WTC11 (cell line): ENCODE data around the gene ZXDC. TPM values are rescaled to one million over a fixed set of nuclear protein-coding genes. Genes with fewer than 3 reads are reported as not detected.

Source experiments
- ATAC-seq: fragments of 200-7000 bp; cut with Tn5 transposase; 2 replicates; pipeline ENCODE4 v1.10.0; 2021; ENCODE audit warnings: mild to moderate bottlenecking, moderate library complexity
- CTCF ChIA-PET: fragments of 300-600 bp; sonication (Branson Sonifier 250); formaldehyde crosslinking; loops from one replicate; lab custom pipeline; 2021; ENCODE audit warnings: antibody characterized with exemption; lab: Charles Lee
- POLR2A ChIA-PET: fragments of 350-600 bp; sonication (Branson Sonifier 250); formaldehyde crosslinking; loops from one replicate; lab custom pipeline; 2021; ENCODE audit warnings: antibody characterized with exemption; lab: Charles Lee
- DNase-seq: peaks from one replicate; pipeline ENCODE4 v3.0.0; 2021; ENCODE audit warnings: low spot score
- H3K27ac Mint-ChIP-seq: 2 replicates; pipeline ENCODE4 v1.8.0; 2021; ENCODE audit warnings: mixed read lengths
- H3K27me3 Mint-ChIP-seq: 2 replicates; pipeline ENCODE4 v1.8.0; 2021; ENCODE audit warnings: low read depth, mild to moderate bottlenecking, moderate library complexity, mixed read lengths
- H3K36me3 Mint-ChIP-seq: 2 replicates; pipeline ENCODE4 v1.8.0; 2021; ENCODE audit warnings: mixed read lengths
- H3K4me1 Mint-ChIP-seq: 2 replicates; pipeline ENCODE4 v1.8.0; 2022; ENCODE audit warnings: mixed read lengths
- H3K4me3 Mint-ChIP-seq: 2 replicates; pipeline ENCODE4 v1.8.0; 2021; ENCODE audit warnings: mild to moderate bottlenecking, moderate library complexity, mixed read lengths
- H3K9me3 Mint-ChIP-seq: 2 replicates; pipeline ENCODE4 v1.8.0; 2021; ENCODE audit warnings: mixed read lengths
- AFF4 ChIP-seq: sonication (generic); formaldehyde crosslinking; IDR thresholded peaks from 2 replicates; pipeline ENCODE4 v1.8.1; 2023; ENCODE audit warnings: mild to moderate bottlenecking, missing genetic modification reagents, borderline replicate concordance
- CREB1 ChIP-seq: sonication (generic); formaldehyde crosslinking; IDR thresholded peaks from 2 replicates; pipeline ENCODE4 v1.8.0; 2023; ENCODE audit warnings: mild to moderate bottlenecking, missing genetic modification reagents
- EMX1 ChIP-seq: fragments of 250-450 bp; sonication (Bioruptor Pico); IDR thresholded peaks from 2 replicates; pipeline ENCODE4 v1.8.0; 2021; ENCODE audit warnings: mild to moderate bottlenecking
- FOXK1 ChIP-seq: sonication (generic); formaldehyde crosslinking; IDR thresholded peaks from 2 replicates; pipeline ENCODE4 v1.8.0; 2022; ENCODE audit warnings: mild to moderate bottlenecking, moderate library complexity, missing genetic modification reagents
- GABPB1 ChIP-seq: sonication (generic); formaldehyde crosslinking; IDR thresholded peaks from 2 replicates; pipeline ENCODE4 v1.8.1; 2023; ENCODE audit warnings: mild to moderate bottlenecking, missing genetic modification reagents
- HMGA2 ChIP-seq: fragments of 250-450 bp; sonication (Bioruptor Pico); IDR thresholded peaks from 2 replicates; pipeline ENCODE4 v1.4.0; 2021; ENCODE audit warnings: mild to moderate bottlenecking, moderate library complexity
- MAX ChIP-seq: sonication (generic); formaldehyde crosslinking; IDR thresholded peaks from 2 replicates; pipeline ENCODE4 v1.8.0; 2022; ENCODE audit warnings: mild to moderate bottlenecking, missing genetic modification reagents
- MXD4 ChIP-seq: fragments of 250-450 bp; sonication (Bioruptor Pico); IDR thresholded peaks from 2 replicates; pipeline ENCODE4 v1.8.0; 2021; ENCODE audit warnings: mild to moderate bottlenecking, moderate library complexity, borderline replicate concordance
- NFYB ChIP-seq: sonication (generic); formaldehyde crosslinking; conservative IDR thresholded peaks from 2 replicates; pipeline ENCODE4 v1.8.0; 2022; ENCODE audit warnings: low read depth, missing genetic modification reagents
- PRRX2 ChIP-seq: fragments of 250-450 bp; sonication (Bioruptor Pico); IDR thresholded peaks from 2 replicates; pipeline ENCODE4 v1.8.0; 2021; ENCODE audit warnings: mild to moderate bottlenecking
- TEAD4 ChIP-seq: sonication (generic); formaldehyde crosslinking; IDR thresholded peaks from 2 replicates; pipeline ENCODE4 v1.8.0; 2022; ENCODE audit warnings: mild to moderate bottlenecking, missing genetic modification reagents
- ZNF416 ChIP-seq: fragments of 250-450 bp; sonication (Bioruptor Pico); IDR thresholded peaks from 2 replicates; pipeline ENCODE4 v1.9.0; 2021; ENCODE audit warnings: mild to moderate bottlenecking, inconsistent platforms
- ZNF532 ChIP-seq: fragments of 250-450 bp; sonication (Bioruptor Pico); IDR thresholded peaks from 2 replicates; pipeline ENCODE4 v1.9.0; 2021; ENCODE audit warnings: mild to moderate bottlenecking, borderline replicate concordance
- total RNA-seq: library from RNA; stranded (reverse); gene quantifications from 3 replicates; pipeline ENCODE4 v1.2.3, GENCODE V29; 2021

Gene ZXDC
- total RNA-seq, 1 experiment from 2014 or later = 34.7 TPM

- no peak for TF ChIP-seq TEAD4 (CRISPR knock-in tag)
- no peak for TF ChIP-seq GABPB1 (CRISPR knock-in tag)
- TF ChIP-seq PRRX2 (CRISPR knock-in tag) = no peak
Observed at GRCh38 chr3:126496894-126497850, 21.5 kb upstream of the ZXDC start (continued).

GRCh38 chr3:126495786-126496185 is 20.1 kb upstream of the ZXDC start:
- no peak overlapping the region for H3K4me3 Mint-ChIP-seq
- no peak for ATAC-seq
- no peaks in the 10 kb centered on the region for H3K36me3 Mint-ChIP-seq
- H3K27me3 Mint-ChIP-seq = no peaks in the 10 kb centered on the region
- TF ChIP-seq CREB1 = no peak
- no peak for TF ChIP-seq ZNF416
- TF ChIP-seq HMGA2 = no peak
- no peak for TF ChIP-seq TEAD4 (CRISPR knock-in tag)
- no peak for TF ChIP-seq AFF4
- TF ChIP-seq MXD4 (CRISPR knock-in tag) = no peak
- TF ChIP-seq NFYB (CRISPR knock-in tag) = no peak
- no peak for TF ChIP-seq FOXK1 (CRISPR knock-in tag)
- no peak for TF ChIP-seq ZNF532 (CRISPR knock-in tag)
- TF ChIP-seq MAX (CRISPR knock-in tag) = no peak
- no peak for DNase-seq
- H3K9me3 Mint-ChIP-seq = no peaks in the 10 kb centered on the region
- peaks cover 15% of the 10 kb centered on the region for H3K4me1 Mint-ChIP-seq
- ChIA-PET POLR2A (no interaction called here), CTCF (no interaction called here)
- H3K27ac Mint-ChIP-seq = no peak overlapping the region

- CTCF ChIA-PET = interaction anchor here (0.6 kb wide), 1 partner anchor 165 kb away, joined by 4 read pairs; no protein-coding TSS in a partner anchor
- Mint-ChIP-seq H3K9me3 (no peaks in the 10 kb centered on the region), H3K27ac (no peak overlapping the region), H3K36me3 (no peaks in the 10 kb centered on the region), H3K4me3 (no peak overlapping the region), H3K4me1 (peaks cover 19% of the 10 kb centered on the region), H3K27me3 (no peaks in the 10 kb centered on the region)
- no peak for TF ChIP-seq EMX1 (CRISPR knock-in tag)
- POLR2A ChIA-PET = no interaction called here
- no peak for ATAC-seq
- DNase-seq = no peak
Observed at GRCh38 chr3:126494970-126495230, 19.2 kb upstream of the ZXDC start.
